Body of pancreas (tissue), 4 donors: Measurements from ENCODE around the gene CEP97.

Experiments
- CTCF ChIP-seq, 7 experiments: fragments of 450-650 bp in 4 of 7; fragments of 200-600 bp in 3 of 7; sonication (generic) in 3 of 7; IDR thresholded peaks; one replicate each; pipeline ENCODE4 v1.5.1; 2016 to 2019; ENCODE audit warnings: antibody characterized with exemption in 7 of 7
- POLR2A ChIP-seq, 3 donors: fragments of 450-650 bp; IDR thresholded peaks; one replicate each; pipeline ENCODE4 v1.6.1; 2016; ENCODE audit warnings: antibody characterized with exemption in 3 of 3, mild to moderate bottlenecking in 2 of 3

GRCh38 chr3:101811875-101812274 is 87.5 kb downstream of the CEP97 start:
- TF ChIP-seq CTCF (IDR thresholded peaks at IDR 0.05) (no peak), POLR2A (IDR thresholded peaks at IDR 0.05) (no peak)
